Liver (tissue), 9 donors: ENCODE data around the gene SWT1. TPM values are rescaled to one million over a fixed set of nuclear protein-coding genes. Genes with fewer than 3 reads are reported as not detected.

Experiments
- DNase-seq: peaks from one replicate; pipeline ENCODE4 v3.0.0-alpha.2; 2017; ENCODE audit warnings: low spot score
- H3K27ac ChIP-seq, 2 donors: one replicate each; pipeline ENCODE4 v1.7.0; 2013; ENCODE audit warnings: inconsistent platforms in 2 of 2, low read length in 2 of 2, control low read depth in 1 of 2, low read depth in 1 of 2, mild to moderate bottlenecking in 1 of 2
- H3K27me3 ChIP-seq, 4 donors: one replicate each; pipeline versions ENCODE4 v1.6.1 to v1.7.0; 2013; ENCODE audit warnings: low read length in 3 of 4, inconsistent platforms in 1 of 4, mild to moderate bottlenecking in 1 of 4, moderate library complexity in 1 of 4; ENCODE audit not compliant: control insufficient read depth in 4 of 4, insufficient read depth in 4 of 4
- H3K36me3 ChIP-seq, 4 donors: one replicate each; pipeline versions ENCODE4 v1.6.1 to v1.7.0; 2013; ENCODE audit warnings: low read length in 3 of 4, mild to moderate bottlenecking in 3 of 4, low read depth in 1 of 4, moderate library complexity in 1 of 4; ENCODE audit not compliant: control insufficient read depth in 4 of 4, insufficient read depth in 3 of 4
- H3K4me1 ChIP-seq, 4 donors: one replicate each; pipeline versions ENCODE4 v1.6.1 to v1.7.0; 2013; ENCODE audit warnings: low read length in 3 of 4, mild to moderate bottlenecking in 3 of 4, moderate library complexity in 1 of 4; ENCODE audit not compliant: control insufficient read depth in 4 of 4, insufficient read depth in 4 of 4
- H3K4me3 ChIP-seq, 3 donors: one replicate each; pipeline versions ENCODE4 v1.6.1 to v1.7.0; 2013; ENCODE audit warnings: low read length in 3 of 3, control low read depth in 1 of 3, low read depth in 1 of 3, mild to moderate bottlenecking in 1 of 3
- H3K9ac ChIP-seq, 2 donors: one replicate each; pipeline ENCODE4 v1.7.0; 2013; ENCODE audit warnings: low read length in 2 of 2, mild to moderate bottlenecking in 2 of 2, moderate library complexity in 2 of 2, control low read depth in 1 of 2, low read depth in 1 of 2
- H3K9me3 ChIP-seq, 4 donors: one replicate each; pipeline versions ENCODE4 v1.6.1 to v1.7.0; 2013; ENCODE audit warnings: low read length in 3 of 4; ENCODE audit not compliant: control insufficient read depth in 4 of 4
- EGR1 ChIP-seq, 2 donors: IDR thresholded peaks; 2 replicates each; pipeline ENCODE4 v1.6.1; 2016 to 2018; ENCODE audit warnings: antibody characterized with exemption in 2 of 2, low read depth in 2 of 2
- FOXA1 ChIP-seq: IDR thresholded peaks from 2 replicates; pipeline ENCODE4 v1.6.1; 2016; ENCODE audit warnings: antibody characterized with exemption
- FOXA2 ChIP-seq: IDR thresholded peaks from 2 replicates; pipeline ENCODE4 v1.6.1; 2016; ENCODE audit warnings: antibody characterized with exemption
- HNF4A ChIP-seq, 2 donors: conservative IDR thresholded peaks; 2 replicates each; pipeline ENCODE4 v1.6.1; 2016; ENCODE audit warnings: antibody characterized with exemption in 2 of 2, mild to moderate bottlenecking in 2 of 2
- HNF4G ChIP-seq: IDR thresholded peaks from 2 replicates; pipeline ENCODE4 v1.6.1; 2016; ENCODE audit warnings: antibody characterized with exemption
- JUND ChIP-seq, 2 donors: IDR thresholded peaks; 2 replicates each; pipeline ENCODE4 v1.6.1; 2016; ENCODE audit warnings: antibody characterized with exemption in 2 of 2
- NR2F2 ChIP-seq: IDR thresholded peaks from 2 replicates; pipeline ENCODE4 v1.6.1; 2016; ENCODE audit warnings: antibody characterized with exemption
- RXRA ChIP-seq, 2 donors: IDR thresholded peaks; 2 replicates each; pipeline ENCODE4 v1.6.1; 2017 to 2018; ENCODE audit warnings: antibody characterized with exemption in 2 of 2, mild to moderate bottlenecking in 1 of 2
- SP1 ChIP-seq: IDR thresholded peaks from 2 replicates; pipeline ENCODE4 v1.6.1; 2018; ENCODE audit warnings: antibody characterized with exemption, mild to moderate bottlenecking
- TAF1 ChIP-seq: conservative IDR thresholded peaks from 2 replicates; pipeline ENCODE4 v1.6.1; 2016; ENCODE audit warnings: antibody characterized with exemption, mild to moderate bottlenecking
- YY1 ChIP-seq: IDR thresholded peaks from 2 replicates; pipeline ENCODE4 v1.6.1; 2016; ENCODE audit warnings: antibody characterized with exemption, mild to moderate bottlenecking
- WGBS: extraction: QIAGEN DNeasy Blood & Tissue Kit; methylation state at CpG from one replicate; pipeline ENCODE4 v1.1.7; 2013; 5-methylcytosine and 5-hydroxymethylcytosine counted together
- polyA plus RNA-seq, 2 donors: library from polyadenylated mRNA; stranded (reverse) in 1 of 2; unstranded in 1 of 2; fragments of 200-250 nt in 1 of 2; fragments of >200 nt in 1 of 2; fragmentation: Nextera tagmentation in 1 of 2; extraction: Ambion mirVana in 1 of 2; gene quantifications; one replicate each; pipeline versions ENCODE4 v1.2.1 to v1.2.3, GENCODE V29; 2013 to 2015
- total RNA-seq, 2 donors: library from RNA; depleted of rRNA; stranded (reverse); fragments of >200 nt; gene quantifications; one replicate each; pipeline ENCODE4 v1.2.3, GENCODE V29; 2014
- TF ChIP-seq, protein P1 (sequence below): IDR thresholded peaks from 2 replicates; pipeline ENCODE4 v1.6.1; 2016; ENCODE audit warnings: antibody characterized with exemption, mild to moderate bottlenecking
- TF ChIP-seq, protein P2 (sequence below): IDR thresholded peaks from 2 replicates; pipeline ENCODE4 v1.6.1; 2016; ENCODE audit warnings: antibody characterized with exemption
- TF ChIP-seq, protein P3 (sequence below): IDR thresholded peaks from 2 replicates; pipeline ENCODE4 v1.6.1; 2016; ENCODE audit warnings: antibody characterized with exemption
- TF ChIP-seq, protein P4 (sequence below): IDR thresholded peaks from 2 replicates; pipeline ENCODE4 v1.6.1; 2016; ENCODE audit warnings: antibody characterized with exemption
- donor health status: healthy.
- donor health status: healthy.
- donor health status: healthy.
- donor health status: healthy.
- donor health status: healthy.

SWT1 gene
- total and polyA plus RNA-seq, 4 donors, result 0.99 to 7.8 (median 2.9) TPM

GRCh38 chr1:185162491-185162890 lies 5.5 kb downstream of the SWT1 start:
- Histone ChIP-seq H3K36me3 (peaks cover 0 to 13% (median 6%) of the 10 kb centered on the region in 4 donors), H3K4me1 (peaks cover 0 to 8% (median 4%) of the 10 kb centered on the region in 4 donors)
- no peak for DNase-seq

DNA sequence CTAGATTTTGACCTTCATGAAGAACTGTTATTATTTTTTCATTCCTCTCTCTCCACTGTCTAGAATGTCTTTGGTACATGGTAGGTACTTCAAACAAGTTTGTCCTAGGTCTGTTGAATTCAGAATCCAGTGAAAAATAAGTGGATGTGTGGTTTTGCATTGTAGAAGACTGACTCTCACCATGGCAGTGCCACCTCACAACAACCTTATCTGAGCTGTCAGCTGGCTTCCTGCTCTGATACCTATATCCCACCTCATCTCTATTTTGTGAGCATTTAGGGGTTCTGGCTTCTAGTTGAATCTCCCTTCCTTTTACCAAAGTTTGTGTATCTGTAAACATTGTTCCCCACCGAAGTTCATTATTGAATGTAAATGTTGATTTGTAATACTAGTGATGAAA lies 9.1 kb downstream of the SWT1 start:
- Histone ChIP-seq H3K4me1 (no peaks in the 10 kb centered on the region), H3K9me3 (no peaks in the 10 kb centered on the region), H3K27me3 (no peaks in the 10 kb centered on the region), H3K9ac (no peak overlapping the region), H3K4me3 (no peak overlapping the region), H3K36me3 (peaks cover 0 to 13% (median 11%) of the 10 kb centered on the region in 4 donors), H3K27ac (no peak overlapping the region)
- 38% methylated on average over 1 of the region's 1 CpG for WGBS
- no peak for DNase-seq
- TF ChIP-seq FOXA1 (no peak), NR2F2 (no peak)

More at GRCh38 chr1:185162491-185162890, 5.5 kb downstream of the SWT1 start:
- no peak overlapping the region for H3K27ac ChIP-seq
- no peaks in the 10 kb centered on the region for H3K27me3 ChIP-seq
- 93% methylated on average over 4 of the region's 4 CpGs for WGBS
- TF ChIP-seq YY1, result no peak
- TF ChIP-seq FOXA1, result no peak
- no peak for TF ChIP-seq EGR1 (IDR thresholded peaks at IDR 0.05; ENCODE audit: low read depth in 2 of 2)
- TF ChIP-seq, protein P1, sequence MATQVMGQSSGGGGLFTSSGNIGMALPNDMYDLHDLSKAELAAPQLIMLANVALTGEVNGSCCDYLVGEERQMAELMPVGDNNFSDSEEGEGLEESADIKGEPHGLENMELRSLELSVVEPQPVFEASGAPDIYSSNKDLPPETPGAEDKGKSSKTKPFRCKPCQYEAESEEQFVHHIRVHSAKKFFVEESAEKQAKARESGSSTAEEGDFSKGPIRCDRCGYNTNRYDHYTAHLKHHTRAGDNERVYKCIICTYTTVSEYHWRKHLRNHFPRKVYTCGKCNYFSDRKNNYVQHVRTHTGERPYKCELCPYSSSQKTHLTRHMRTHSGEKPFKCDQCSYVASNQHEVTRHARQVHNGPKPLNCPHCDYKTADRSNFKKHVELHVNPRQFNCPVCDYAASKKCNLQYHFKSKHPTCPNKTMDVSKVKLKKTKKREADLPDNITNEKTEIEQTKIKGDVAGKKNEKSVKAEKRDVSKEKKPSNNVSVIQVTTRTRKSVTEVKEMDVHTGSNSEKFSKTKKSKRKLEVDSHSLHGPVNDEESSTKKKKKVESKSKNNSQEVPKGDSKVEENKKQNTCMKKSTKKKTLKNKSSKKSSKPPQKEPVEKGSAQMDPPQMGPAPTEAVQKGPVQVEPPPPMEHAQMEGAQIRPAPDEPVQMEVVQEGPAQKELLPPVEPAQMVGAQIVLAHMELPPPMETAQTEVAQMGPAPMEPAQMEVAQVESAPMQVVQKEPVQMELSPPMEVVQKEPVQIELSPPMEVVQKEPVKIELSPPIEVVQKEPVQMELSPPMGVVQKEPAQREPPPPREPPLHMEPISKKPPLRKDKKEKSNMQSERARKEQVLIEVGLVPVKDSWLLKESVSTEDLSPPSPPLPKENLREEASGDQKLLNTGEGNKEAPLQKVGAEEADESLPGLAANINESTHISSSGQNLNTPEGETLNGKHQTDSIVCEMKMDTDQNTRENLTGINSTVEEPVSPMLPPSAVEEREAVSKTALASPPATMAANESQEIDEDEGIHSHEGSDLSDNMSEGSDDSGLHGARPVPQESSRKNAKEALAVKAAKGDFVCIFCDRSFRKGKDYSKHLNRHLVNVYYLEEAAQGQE, result no peak
- no peak for TF ChIP-seq JUND (IDR thresholded peaks at IDR 0.05)
- no peak for TF ChIP-seq NR2F2
- TF ChIP-seq, protein P2, sequence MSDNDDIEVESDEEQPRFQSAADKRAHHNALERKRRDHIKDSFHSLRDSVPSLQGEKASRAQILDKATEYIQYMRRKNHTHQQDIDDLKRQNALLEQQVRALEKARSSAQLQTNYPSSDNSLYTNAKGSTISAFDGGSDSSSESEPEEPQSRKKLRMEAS, result no peak
- no peak for TF ChIP-seq HNF4G
- no peak for TF ChIP-seq TAF1
- TF ChIP-seq, protein P3, sequence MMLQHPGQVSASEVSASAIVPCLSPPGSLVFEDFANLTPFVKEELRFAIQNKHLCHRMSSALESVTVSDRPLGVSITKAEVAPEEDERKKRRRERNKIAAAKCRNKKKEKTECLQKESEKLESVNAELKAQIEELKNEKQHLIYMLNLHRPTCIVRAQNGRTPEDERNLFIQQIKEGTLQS, result no peak
- TF ChIP-seq, protein P4, sequence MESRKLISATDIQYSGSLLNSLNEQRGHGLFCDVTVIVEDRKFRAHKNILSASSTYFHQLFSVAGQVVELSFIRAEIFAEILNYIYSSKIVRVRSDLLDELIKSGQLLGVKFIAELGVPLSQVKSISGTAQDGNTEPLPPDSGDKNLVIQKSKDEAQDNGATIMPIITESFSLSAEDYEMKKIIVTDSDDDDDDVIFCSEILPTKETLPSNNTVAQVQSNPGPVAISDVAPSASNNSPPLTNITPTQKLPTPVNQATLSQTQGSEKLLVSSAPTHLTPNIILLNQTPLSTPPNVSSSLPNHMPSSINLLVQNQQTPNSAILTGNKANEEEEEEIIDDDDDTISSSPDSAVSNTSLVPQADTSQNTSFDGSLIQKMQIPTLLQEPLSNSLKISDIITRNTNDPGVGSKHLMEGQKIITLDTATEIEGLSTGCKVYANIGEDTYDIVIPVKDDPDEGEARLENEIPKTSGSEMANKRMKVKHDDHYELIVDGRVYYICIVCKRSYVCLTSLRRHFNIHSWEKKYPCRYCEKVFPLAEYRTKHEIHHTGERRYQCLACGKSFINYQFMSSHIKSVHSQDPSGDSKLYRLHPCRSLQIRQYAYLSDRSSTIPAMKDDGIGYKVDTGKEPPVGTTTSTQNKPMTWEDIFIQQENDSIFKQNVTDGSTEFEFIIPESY, result no peak
- no peak for TF ChIP-seq RXRA (IDR thresholded peaks at IDR 0.05)
- TF ChIP-seq HNF4A (conservative IDR thresholded peaks at IDR 0.05), result no peak
- no peak for TF ChIP-seq SP1
- TF ChIP-seq FOXA2, result no peak
- no peak overlapping the region for H3K9ac ChIP-seq
- no peak overlapping the region for H3K4me3 ChIP-seq
- H3K9me3 ChIP-seq, result no peaks in the 10 kb centered on the region
